Measurements from ENCODE around the gene TECPR1.

The TECPR1 gene

GRCh38 chr7:98187138-98187502, 64.9 kb downstream of the TECPR1 start:
- no peak for DNase-seq

GRCh38 chr7:98186452-98187137, 65.4 kb downstream of the TECPR1 start:
- no peak for DNase-seq

- no peak for DNase-seq
Observed at GRCh38 chr7:98185101-98185500, 66.9 kb downstream of the TECPR1 start.

- DNase-seq = no peak
Observed at GRCh38 chr7:98180751-98181150, 71.3 kb downstream of the TECPR1 start.

- no peak for DNase-seq
Observed at GRCh38 chr7:98178762-98179490, 73.1 kb downstream of the TECPR1 start.

- no peak for DNase-seq
Observed at GRCh38 chr7:98178321-98178720, 73.7 kb downstream of the TECPR1 start.

- no peak for DNase-seq
Observed at GRCh38 chr7:98177553-98177952, 74.5 kb downstream of the TECPR1 start.

- DNase-seq = no peak
Observed at GRCh38 chr7:98175260-98175940, 76.6 kb downstream of the TECPR1 start.

GRCh38 chr7:98174334-98175259, 77.4 kb downstream of the TECPR1 start:
- no peak for DNase-seq

GRCh38 chr7:98171449-98171848, 80.6 kb downstream of the TECPR1 start:
- DNase-seq = no peak

- no peak for DNase-seq
Observed at GRCh38 chr7:98170966-98171365, 81.1 kb downstream of the TECPR1 start.

- DNase-seq = no peak
Observed at GRCh38 chr7:98168904-98169621, 83.0 kb downstream of the TECPR1 start.

GRCh38 chr7:98168181-98168903, 83.7 kb downstream of the TECPR1 start:
- DNase-seq = peak; percentile 63 to 64

GRCh38 chr7:98167653-98168052, 84.4 kb downstream of the TECPR1 start:
- no peak for DNase-seq

- DNase-seq = no peak
Observed at GRCh38 chr7:98166668-98166970, 85.4 kb downstream of the TECPR1 start.

- DNase-seq = peak; percentile 69 to 72
Observed at GRCh38 chr7:98165827-98166667, 86.0 kb downstream of the TECPR1 start.

Data from activated T-cell treated with anti-CD3 and anti-CD28 coated beads, Interleukin-2, amount 50 U/mL, for 48 hours (primary cell).